ENCODE results near the gene HOXB2. TPM values are rescaled to one million over a fixed set of nuclear protein-coding genes. Genes with fewer than 3 reads are reported as not detected.

HOXB2 gene
- total RNA-seq, 4 donors from 2014 or later, result 36.3 to 86.4 (median 63.4) TPM

DNA sequence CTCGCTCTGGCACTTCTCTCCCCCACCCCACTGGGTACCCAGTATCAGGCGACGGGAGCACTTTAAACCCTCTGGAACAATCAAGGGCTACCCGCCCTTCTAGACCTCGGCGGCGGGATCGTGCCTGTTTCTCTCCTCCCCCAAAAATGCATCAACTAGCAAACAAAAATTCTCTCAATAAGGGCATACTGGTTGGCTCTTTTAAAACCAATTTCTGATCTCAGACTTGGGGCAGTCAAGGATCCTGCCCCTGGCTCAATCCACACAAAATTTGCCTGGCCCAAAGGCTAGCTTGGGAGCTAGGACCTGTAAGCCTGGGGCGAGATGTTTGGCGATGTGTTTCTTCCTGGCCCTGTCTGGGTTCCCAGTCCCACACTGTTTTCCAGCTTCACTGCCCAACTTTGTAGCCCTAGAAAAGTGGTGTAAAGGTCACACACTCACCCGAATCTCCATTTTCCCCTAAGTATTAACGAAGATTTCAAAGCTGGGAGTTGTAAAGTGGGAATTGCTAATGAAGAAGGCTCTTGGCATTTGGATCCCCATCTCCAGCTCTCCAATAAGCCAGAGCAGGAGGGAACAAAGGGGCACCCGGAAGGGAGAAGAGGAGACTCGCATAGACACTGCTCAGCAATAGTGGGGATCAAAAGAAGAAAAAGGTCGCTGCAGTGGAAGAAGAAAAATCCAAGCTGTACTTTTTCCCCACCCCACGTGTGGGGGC is 14.4 kb upstream of the HOXB2 start:
- no peak for DNase-seq (ENCODE audit: extremely low spot score)
- no peaks in the 10 kb centered on the region for H3K27me3 ChIP-seq
- H3K4me1 ChIP-seq, result peaks cover 67 to 97% (median 96%) of the 10 kb centered on the region in 4 donors
- peak overlapping the region; percentile 42 to 57 (median 56) for H3K4me3 ChIP-seq
- H3K27ac ChIP-seq (replicated peaks in 1 of 4), result peak overlapping the region; percentile 91 to 97 (median 96)
- intact Hi-C loops (cut with DNase I), result no loop called here
- TF ChIP-seq POLR2AphosphoS5 (IDR thresholded peaks at IDR 0.05) (no peak), EP300 (IDR thresholded peaks at IDR 0.05) (no peak), POLR2A (IDR thresholded peaks at IDR 0.05; ENCODE audit: low read depth) (no peak)
- TF ChIP-seq, protein P1, sequence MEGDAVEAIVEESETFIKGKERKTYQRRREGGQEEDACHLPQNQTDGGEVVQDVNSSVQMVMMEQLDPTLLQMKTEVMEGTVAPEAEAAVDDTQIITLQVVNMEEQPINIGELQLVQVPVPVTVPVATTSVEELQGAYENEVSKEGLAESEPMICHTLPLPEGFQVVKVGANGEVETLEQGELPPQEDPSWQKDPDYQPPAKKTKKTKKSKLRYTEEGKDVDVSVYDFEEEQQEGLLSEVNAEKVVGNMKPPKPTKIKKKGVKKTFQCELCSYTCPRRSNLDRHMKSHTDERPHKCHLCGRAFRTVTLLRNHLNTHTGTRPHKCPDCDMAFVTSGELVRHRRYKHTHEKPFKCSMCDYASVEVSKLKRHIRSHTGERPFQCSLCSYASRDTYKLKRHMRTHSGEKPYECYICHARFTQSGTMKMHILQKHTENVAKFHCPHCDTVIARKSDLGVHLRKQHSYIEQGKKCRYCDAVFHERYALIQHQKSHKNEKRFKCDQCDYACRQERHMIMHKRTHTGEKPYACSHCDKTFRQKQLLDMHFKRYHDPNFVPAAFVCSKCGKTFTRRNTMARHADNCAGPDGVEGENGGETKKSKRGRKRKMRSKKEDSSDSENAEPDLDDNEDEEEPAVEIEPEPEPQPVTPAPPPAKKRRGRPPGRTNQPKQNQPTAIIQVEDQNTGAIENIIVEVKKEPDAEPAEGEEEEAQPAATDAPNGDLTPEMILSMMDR (IDR thresholded peaks at IDR 0.05), result no peak
- no peaks in the 10 kb centered on the region for H3K9me3 ChIP-seq
- peaks cover 0 to 2% (median 0%) of the 10 kb centered on the region in 4 donors for H3K36me3 ChIP-seq
- 60% methylated on average over 16 of the region's 16 CpGs for WGBS

DNA sequence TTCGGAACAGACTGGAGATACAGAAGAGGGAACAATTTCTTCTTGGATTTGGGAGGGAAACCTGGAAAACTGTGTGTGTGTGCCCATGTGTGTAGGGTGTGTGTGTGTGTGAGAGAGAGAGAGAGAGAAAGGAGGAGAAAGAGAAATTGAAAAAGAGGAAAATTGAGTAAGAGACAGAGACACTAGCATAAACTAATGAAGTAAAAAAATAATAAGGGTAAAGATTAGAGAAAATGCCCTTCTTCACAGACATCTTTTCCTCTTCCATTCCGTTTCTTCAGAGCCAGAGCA is 13.9 kb upstream of the HOXB2 start:
- Histone ChIP-seq H3K27ac (replicated peaks in 1 of 4) (peak overlapping the region; percentile 91 to 97 (median 96)), H3K36me3 (peaks cover 0 to 5% (median 0%) of the 10 kb centered on the region in 4 donors), H3K4me1 (peaks cover 67 to 97% (median 97%) of the 10 kb centered on the region in 4 donors), H3K27me3 (no peaks in the 10 kb centered on the region), H3K4me3 (peak overlapping the region; percentile 42 to 57 (median 56)), H3K9me3 (no peaks in the 10 kb centered on the region)
- intact Hi-C loops (cut with DNase I), result no loop called here
- DNase-seq (ENCODE audit: extremely low spot score), result no peak
- 46% methylated on average over 2 of the region's 2 CpGs for WGBS
- TF ChIP-seq EP300 (IDR thresholded peaks at IDR 0.05) (no peak), POLR2A (IDR thresholded peaks at IDR 0.05; ENCODE audit: low read depth) (no peak), POLR2AphosphoS5 (IDR thresholded peaks at IDR 0.05) (no peak)
- TF ChIP-seq, protein P1 (IDR thresholded peaks at IDR 0.05), result no peak

DNA sequence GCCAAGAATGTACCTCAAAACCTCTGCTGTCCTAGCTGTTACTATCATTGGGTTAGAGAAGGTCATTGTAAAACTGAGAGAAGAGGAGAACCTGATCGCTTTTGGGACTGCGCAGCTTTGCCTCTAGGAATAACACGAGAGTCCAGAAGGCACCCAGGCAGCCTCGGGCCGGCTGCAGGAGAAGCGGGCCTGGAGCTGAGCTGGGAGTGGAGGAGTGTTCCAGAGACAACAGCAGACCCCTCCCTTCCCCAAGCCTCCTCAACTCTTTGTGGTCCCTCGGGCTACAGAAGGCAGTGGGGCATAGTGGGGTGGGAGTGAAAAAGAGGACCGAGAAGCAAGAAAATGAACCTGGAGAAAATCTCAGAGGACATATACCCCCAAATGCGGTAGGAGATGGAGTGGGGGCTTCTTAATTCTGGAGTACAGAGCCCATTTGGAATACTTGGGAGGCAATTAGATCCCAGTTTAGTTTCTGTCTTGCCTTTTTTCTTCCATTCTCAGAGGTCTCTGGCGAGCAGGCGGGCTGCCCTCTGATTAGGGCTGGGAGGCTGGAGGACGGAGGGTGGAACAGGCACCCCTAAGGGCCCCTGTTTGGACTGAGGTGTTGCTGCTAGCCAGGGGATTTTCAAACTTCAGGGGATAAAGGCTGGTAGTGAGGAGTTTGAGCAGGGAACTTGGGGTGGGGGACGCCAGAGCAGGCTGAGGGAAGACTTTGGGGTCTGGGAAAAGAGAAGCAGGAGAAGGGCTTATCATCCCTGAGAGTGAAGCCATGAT is 13.3 kb upstream of the HOXB2 start:
- Histone ChIP-seq H3K36me3 (peaks cover 0 to 5% (median 0%) of the 10 kb centered on the region in 4 donors), H3K4me1 (peaks cover 67 to 97% (median 97%) of the 10 kb centered on the region in 4 donors), H3K4me3 (peak overlapping the region; percentile 42 to 57 (median 56)), H3K9me3 (no peaks in the 10 kb centered on the region), H3K27me3 (no peaks in the 10 kb centered on the region), H3K27ac (replicated peaks in 1 of 4) (peak overlapping the region; percentile 91 to 97 (median 96))
- WGBS, result 57% methylated on average over 11 of the region's 13 CpGs
- TF ChIP-seq EP300 (IDR thresholded peaks at IDR 0.05), result no peak
- no peak for TF ChIP-seq POLR2A (IDR thresholded peaks at IDR 0.05; ENCODE audit: low read depth)
- TF ChIP-seq POLR2AphosphoS5 (IDR thresholded peaks at IDR 0.05), result no peak
- TF ChIP-seq, protein P1 (IDR thresholded peaks at IDR 0.05), result no peak
- no peak for DNase-seq (ENCODE audit: extremely low spot score)
- intact Hi-C loops (cut with DNase I), result no loop called here

DNA sequence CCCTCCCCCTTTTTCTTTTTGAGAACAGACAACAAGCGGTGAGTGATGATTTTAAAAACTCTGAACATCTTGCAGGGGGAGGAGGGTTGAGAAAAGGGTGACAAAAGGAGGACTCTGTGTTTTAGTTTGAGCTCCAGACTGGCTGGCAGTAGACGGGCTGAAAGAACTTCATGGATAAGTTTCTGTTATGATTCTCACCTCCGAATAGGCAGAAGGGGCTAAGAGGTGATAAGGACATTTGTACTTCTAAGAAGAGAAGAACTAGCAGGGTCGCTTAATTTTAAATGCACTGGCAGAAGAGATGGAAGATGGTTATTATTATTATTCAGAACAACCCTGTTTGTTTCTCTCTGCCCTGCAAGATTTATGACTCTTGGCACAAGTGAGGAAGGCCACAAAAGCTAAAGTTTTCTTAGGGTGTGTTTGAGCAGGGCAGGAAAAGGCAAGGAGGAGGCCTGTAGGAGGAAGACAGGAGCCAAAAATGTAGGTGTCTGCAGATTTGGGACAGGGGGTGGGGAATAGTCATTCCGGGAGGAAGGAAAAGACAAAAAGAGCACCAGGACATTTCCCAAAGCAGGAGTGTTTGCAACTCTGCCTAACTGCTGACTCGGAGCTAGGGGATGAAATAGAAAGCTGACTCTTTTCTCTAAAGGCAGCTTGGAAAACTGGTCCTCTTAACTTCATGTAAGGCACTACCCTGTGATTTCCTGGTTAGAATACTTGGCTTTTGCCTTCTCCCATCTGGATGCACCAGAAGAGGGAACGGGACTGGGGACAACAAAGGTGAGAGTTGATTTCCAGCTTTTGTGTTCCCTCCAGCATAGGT is 11.9 kb upstream of the HOXB2 start:
- Histone ChIP-seq H3K4me3 (peak overlapping the region; percentile 42 to 57 (median 56)), H3K9me3 (no peaks in the 10 kb centered on the region), H3K4me1 (peaks cover 53 to 97% (median 97%) of the 10 kb centered on the region in 4 donors), H3K27me3 (no peaks in the 10 kb centered on the region), H3K36me3 (peaks cover 0 to 10% (median 4%) of the 10 kb centered on the region in 4 donors), H3K27ac (replicated peaks in 1 of 4) (peak overlapping the region; percentile 91 to 97 (median 96))
- no peak for DNase-seq (ENCODE audit: extremely low spot score)
- WGBS, result 27% methylated on average over 7 of the region's 7 CpGs
- intact Hi-C loops (cut with DNase I), result no loop called here
- peak in 1 of 2 donors; percentile 28 for TF ChIP-seq POLR2AphosphoS5 (IDR thresholded peaks at IDR 0.05)
- TF ChIP-seq POLR2A (IDR thresholded peaks at IDR 0.05; ENCODE audit: low read depth), result no peak
- TF ChIP-seq EP300 (IDR thresholded peaks at IDR 0.05), result no peak
